ENCODE data around the gene ERLEC1. TPM values are rescaled to one million over a fixed set of nuclear protein-coding genes. Genes with fewer than 3 reads are reported as not detected.

Gene ERLEC1
- total RNA-seq, 4 donors from 2014 or later = 42.9 to 76.1 (median 48.5) TPM

- DNase-seq (ENCODE audit: low spot score) (peak; percentile 56), ATAC-seq (ENCODE audit: low FRiP score) (peak; percentile 98)
- TF ChIP-seq CTCF (IDR thresholded peaks at IDR 0.05) = no peak
These were observed 19.2 kb upstream of the ERLEC1 start, which contains the start of gene CHAC2 for GRCh38 chr2:53767405-53768241. CHAC2 (plus strand) TSS chr2:53767804; CDS start chr2:53767887, 83 bp downstream.

GRCh38 chr2:53768242-53768542 is 18.7 kb upstream of the ERLEC1 start:
- ATAC-seq (ENCODE audit: low FRiP score) (peak; percentile 60), DNase-seq (ENCODE audit: low spot score) (no peak)
- TF ChIP-seq CTCF (IDR thresholded peaks at IDR 0.05) = no peak

DNA sequence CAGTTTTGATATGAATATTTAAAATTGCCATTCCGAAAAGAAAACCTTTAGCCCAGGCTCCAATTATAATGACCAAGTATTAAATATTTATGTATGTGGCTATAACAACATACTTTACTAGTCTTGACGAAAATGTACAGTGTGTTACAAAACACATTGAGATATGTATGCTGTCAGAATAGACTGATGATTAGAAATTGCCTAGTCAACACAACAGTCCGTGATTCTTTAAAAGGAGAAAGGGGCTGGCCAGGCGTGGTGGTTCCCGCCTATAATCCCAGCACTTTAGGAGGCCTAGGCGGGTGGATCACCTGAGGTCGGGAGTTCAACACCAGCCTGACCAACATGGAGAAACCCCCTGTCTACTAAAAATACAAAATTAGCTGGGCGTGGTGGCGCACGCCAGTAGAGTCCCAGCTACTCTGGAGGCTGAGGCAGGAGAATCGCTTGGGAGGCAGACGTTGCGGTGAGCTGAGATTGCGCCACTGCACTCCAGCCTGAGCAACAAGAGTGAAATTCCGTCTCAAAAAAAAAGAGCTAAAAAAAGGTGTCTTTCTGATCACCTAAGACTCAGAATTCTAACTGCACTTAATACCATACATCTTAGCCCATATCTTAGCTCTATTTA is 17.4 kb upstream of the ERLEC1 start:
- no peak for TF ChIP-seq CTCF (IDR thresholded peaks at IDR 0.05)
- ATAC-seq (ENCODE audit: low FRiP score) = no peak
- DNase-seq (ENCODE audit: low spot score) = no peak

DNA sequence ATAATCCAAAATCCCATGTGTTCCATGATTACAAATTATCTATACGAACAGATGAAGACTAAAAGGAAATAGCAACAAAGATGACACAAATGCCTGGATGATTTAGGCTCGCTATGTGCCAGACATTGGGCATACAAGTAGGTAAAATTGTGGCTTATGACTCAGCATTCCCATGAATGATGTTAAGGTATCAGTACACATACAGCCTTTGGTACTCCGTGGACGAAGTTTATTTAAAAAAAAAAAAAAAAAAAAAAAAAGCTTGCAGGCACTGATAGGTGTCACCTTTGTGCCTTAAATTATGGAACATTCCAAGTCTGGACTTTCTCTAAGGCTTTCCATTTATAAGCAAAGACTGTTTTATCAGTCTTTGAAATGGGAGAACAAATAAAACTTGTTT is 16.6 kb upstream of the ERLEC1 start:
- no peak for TF ChIP-seq CTCF (IDR thresholded peaks at IDR 0.05)
- ATAC-seq (ENCODE audit: low FRiP score) (no peak), DNase-seq (ENCODE audit: low spot score) (no peak)

- no peak for TF ChIP-seq CTCF (IDR thresholded peaks at IDR 0.05)
- no peak for ATAC-seq (ENCODE audit: low FRiP score)
- no peak for DNase-seq (ENCODE audit: low spot score)
These were observed 9.7 kb upstream of the ERLEC1 start for GRCh38 chr2:53777134-53777533.

DNA sequence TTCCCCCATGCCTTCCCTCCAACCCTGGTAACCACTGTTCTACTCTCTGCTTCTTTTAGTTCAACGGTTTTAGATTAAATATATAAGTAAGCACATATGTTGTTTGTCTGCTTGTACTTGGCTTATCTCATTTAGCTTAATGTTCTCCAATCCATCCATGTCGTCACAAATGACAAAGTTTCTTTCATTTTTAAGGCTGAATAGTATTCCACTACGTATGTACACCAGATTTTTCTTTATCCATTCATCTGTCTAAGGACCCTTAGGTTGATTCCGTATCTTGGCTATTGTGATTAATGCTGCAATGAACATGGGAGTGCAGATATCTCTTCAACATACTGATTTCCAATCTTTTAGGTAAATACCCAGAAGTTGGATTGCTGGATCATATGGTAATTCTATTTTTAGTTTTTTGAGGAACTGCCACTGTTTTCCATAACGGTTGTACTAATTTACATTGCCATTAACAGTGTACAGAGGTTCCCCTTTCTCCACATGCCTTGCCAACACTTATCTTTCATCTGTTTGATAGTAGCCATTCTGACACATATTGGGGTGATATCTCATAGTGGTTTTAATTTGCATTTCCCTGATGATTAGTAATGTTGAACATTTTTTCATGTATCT is 8.2 kb upstream of the ERLEC1 start:
- no peak for DNase-seq (ENCODE audit: low spot score)
- ATAC-seq (ENCODE audit: low FRiP score) = no peak
- no peak for TF ChIP-seq CTCF (IDR thresholded peaks at IDR 0.05)
